Spleen (tissue), 7 donors: Measurements from ENCODE around the gene FAM135A.

Experiments
- CTCF ChIP-seq, 11 experiments: fragments of 200-600 bp in 7 of 11; fragments of 450-650 bp in 4 of 11; sonication (generic) in 4 of 11; IDR thresholded peaks in 8 of 11; conservative IDR thresholded peaks in 3 of 11; 1 replicate in 7 of 11; 2 replicates in 4 of 11; pipeline versions ENCODE4 v1.4.0 to v1.8.0; 2016 to 2021; ENCODE audit warnings: antibody characterized with exemption in 11 of 11, inconsistent platforms in 4 of 11, mild to moderate bottlenecking in 1 of 11
- POLR2A ChIP-seq, 3 donors: fragments of 450-650 bp; IDR thresholded peaks; one replicate each; pipeline ENCODE4 v1.5.1; 2017; ENCODE audit warnings: antibody characterized with exemption in 3 of 3, mild to moderate bottlenecking in 1 of 3
- donor health status: DM: no; HTN: no; CAD: no; lungs with moderate emphysema.
- donor health status: DM: no; HTN: no; CAD: no.
- donor health status: DM: no; HTN: no; CAD: no.

GRCh38 chr6:70531133-70531532, 117.8 kb downstream of the FAM135A start:
- no peak for TF ChIP-seq CTCF (IDR thresholded peaks at IDR 0.05 in 8 of 11, conservative IDR thresholded peaks at IDR 0.05 in 3 of 11)
- TF ChIP-seq POLR2A (IDR thresholded peaks at IDR 0.05): no peak
